ENCODE results near the gene USP2.

GRCh38 chr11:119314726-119315125, 66.8 kb downstream of the USP2 start:
- no peak for TF ChIP-seq MAX (IDR thresholded peaks at IDR 0.05; ENCODE audit: low read depth, low read length)
- TF ChIP-seq CTCF (IDR thresholded peaks at IDR 0.05; ENCODE audit: low read depth, low read length) = no peak
- no peak for TF ChIP-seq POLR2A (IDR thresholded peaks at IDR 0.05; ENCODE audit: extremely low read depth, insufficient read length)
- TF ChIP-seq MYC (IDR thresholded peaks at IDR 0.05; ENCODE audit: low read depth, low read length) = no peak

Data from NB4 (cell line).